ENCODE measurements around the gene CD40LG.

The CD40LG gene

DNA sequence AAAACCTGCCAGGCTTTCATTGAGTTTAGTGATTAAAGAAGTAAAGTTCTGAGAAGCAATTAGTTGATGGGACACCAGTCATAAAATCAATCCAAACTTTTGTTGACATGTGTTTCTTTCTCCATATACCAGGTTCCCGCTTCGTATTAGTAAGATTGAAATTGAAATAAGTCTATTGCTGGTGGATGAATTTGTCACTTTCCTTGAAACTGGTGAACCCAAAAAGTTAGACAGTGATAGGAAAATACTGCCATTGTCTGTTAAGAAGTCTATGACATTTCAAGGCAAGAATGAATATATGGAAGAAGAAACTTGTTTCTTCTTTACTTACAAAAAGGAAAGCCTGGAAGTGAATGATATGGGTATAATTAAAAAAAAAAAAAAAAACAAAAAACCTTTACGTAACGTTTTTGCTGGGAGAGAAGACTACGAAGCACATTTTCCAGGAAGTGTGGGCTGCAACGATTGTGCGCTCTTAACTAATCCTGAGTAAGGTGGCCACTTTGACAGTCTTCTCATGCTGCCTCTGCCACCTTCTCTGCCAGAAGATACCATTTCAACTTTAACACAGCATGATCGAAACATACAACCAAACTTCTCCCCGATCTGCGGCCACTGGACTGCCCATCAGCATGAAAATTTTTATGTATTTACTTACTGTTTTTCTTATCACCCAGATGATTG lies at the start of gene CD40LG:
Gene CD40LG (plus strand): TSS at position 482 of the 684 bp plus-strand sequence. CDS start 91 bp downstream, at position 573.
- DNase-seq (ENCODE audit: low read depth in 2 of 2), result no peak

DNA sequence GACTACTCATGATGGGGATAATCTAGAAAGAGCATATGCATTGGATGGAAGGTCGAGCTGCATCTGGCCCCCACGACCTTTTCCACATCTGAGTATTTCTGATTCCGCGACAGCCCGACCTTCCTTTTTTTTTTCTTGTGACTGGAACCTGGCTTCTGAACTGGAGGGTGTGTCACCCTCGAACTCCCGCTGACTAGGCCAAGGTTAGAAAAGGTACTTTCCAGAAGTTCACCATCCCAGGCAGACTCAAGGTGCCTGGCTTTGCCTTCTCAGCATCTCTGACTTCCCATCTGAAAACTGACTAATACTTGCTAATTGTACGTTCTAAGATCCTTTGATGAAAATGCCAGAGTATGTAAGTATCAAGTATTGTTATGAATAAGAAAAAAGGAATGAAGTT lies 49.3 kb upstream of the CD40LG start:
- no peak for DNase-seq (ENCODE audit: low read depth in 2 of 2)

DNA sequence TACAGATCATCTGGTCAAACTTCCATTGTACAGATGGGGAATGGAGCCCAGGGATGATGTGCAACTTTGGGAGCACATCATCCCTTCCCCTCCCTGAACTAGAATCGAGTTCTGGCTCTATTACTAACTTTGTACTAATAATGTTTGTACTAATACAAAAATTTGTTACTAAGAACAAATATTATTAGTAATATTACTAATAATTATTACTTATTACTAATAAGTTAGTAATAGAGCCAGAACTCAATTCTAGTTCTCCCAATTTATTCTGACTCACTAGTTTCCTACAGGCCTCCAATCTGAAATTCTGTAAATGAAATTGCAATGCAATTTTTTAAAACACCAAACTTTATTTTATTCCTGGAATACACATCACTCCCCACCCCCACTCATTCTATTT lies 47.9 kb upstream of the CD40LG start:
- DNase-seq (ENCODE audit: low read depth in 2 of 2), result no peak

DNA sequence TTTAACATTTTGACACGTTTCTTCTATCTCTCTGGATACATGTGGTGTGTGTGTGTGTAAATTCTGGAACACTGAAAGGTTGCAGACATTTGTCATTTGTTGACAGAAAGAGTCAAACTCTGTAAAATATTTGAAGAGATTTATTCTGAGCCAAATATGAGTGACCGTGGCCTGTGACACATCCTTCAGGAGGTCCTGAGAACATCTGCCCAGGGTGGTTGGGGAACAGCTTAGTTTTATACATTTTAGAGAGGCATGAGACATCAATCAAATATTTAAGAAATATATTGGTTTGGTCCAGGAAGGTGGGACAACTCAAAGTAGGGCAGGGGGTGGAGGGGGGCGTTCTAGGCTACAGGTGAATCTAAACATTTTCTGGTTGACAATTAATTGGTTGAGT lies 40.7 kb upstream of the CD40LG start:
- no peak for DNase-seq (ENCODE audit: low read depth in 2 of 2)

DNA sequence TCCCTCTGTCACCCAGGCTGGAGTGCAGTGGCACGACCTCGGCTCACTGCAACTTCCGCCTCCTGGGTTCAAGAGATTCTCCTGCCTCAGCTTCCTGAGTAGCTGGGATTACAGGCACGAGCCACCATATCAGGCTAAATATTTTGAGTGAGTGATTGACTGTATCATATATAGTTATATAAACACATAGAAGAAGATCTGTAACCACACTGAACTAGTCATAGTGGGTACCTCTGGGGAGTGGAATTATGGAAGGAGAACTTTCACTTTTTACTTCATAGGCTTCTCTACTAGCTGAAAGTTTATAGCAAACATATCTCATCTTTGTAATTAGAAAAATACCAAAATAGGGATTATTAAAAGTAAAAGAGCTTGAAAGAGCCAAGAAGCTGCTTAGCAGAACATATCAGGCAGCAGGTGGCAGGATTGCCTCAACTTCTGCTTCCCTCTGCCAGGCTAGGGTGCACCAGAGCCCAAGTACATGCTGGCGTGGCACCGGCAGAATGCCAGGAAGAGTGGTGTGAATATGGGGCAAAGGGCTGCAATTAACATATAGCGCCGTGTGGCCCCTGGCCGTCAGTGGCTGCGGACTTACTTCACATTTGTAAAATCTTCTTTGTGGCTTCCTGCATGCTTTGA lies 39.5 kb upstream of the CD40LG start:
- peak in 1 of 2 donors; percentile 21 for DNase-seq (ENCODE audit: low read depth in 2 of 2)

DNA sequence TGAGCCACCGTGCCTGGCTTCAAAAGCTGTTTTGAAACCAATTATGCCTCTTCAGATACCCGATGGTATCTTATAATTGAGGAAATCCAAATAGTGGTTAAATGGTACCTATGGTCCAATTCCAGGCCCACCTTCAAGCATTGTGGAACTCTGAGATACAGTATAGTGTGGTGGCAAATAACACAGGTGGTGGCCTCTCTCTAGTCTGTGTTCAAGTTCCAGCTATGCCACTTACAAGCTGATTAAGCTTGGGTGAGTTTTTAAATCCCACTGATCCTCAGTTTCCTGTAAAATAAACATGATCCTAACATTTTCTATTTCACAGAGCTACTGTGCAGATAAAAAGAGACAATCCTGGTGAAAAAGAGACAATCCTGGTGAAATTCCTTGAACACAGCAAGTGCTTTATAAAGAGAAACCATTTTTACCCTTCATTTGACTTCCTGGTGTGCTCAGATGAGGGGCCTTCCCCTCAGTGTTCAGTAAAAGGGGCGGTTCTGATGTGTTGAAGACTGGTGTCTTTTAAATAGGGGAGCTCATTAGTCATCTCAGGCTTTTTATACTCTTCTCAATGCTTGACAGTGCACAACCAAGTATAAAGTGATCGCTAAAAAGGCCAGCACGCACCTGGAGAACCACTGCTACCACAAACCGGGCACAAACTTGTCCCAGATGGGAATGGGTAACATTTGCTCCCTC lies 30.8 kb upstream of the CD40LG start:
- DNase-seq (ENCODE audit: low read depth in 2 of 2), result no peak

DNA sequence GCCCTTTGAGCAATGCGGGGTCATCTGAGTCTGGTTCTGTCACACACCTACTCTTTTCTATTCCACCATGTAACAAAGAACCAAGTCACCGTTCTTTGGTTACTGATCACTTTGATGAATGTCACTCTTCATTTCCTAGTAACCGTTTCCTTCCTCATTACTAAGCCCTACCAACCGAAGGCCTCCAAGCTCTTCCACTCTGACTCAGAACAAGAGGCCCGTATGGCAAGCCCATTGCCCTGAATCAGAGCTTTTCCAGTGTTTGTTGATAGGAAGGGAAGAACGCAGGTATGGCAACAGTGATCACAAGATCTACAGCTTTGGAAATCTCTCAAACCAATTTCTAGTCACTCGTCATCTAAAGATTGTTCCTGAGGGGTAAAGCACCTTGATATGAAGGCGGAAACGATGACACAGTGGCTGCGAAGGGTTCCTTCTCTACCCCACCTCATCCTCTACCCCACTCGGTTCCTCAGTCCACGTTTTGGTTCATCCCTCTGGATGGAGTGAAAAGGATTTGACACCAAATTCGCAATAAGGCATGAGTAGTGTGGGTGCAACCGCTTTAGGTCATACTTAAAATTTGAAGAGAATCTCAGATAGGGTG lies 28.0 kb upstream of the CD40LG start:
- DNase-seq (ENCODE audit: low read depth in 2 of 2), result no peak

DNA sequence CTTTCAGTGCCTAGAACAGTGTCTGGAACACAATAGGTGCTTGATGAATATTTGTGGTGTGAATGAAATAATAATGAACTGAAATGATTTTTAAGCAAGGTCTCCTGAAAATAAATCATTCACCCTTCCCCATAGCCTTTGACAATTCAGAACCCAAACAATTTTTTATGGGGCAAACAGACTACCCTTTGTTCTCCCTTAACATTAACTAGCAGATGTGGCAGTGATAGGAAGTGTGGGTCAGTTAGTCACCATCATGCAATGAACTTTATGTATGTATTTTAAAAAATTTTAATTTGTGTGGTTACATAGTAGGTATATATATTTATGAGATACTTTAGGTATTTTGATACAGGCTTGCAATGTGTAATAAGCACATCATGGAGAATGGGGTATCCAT lies 27.2 kb upstream of the CD40LG start:
- no peak for DNase-seq (ENCODE audit: low read depth in 2 of 2)

DNA sequence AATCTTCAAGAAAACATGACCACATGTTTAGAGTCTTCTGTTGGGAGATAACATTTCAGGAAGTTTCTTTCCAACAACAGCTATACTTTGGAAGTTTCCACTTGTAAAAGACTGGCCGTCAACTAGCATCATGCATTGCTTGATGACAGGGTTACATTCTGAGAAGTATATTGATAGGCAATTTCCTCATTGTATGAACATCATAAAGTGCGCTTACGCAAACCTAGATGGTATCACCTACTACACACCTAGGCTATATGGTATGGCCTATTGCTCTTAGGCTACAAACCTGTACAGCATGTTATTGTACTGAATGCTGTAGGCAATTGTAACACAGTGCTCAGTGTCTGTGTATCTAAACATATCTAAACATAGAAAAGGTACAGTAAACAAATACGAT lies 25.4 kb upstream of the CD40LG start:
- no peak for DNase-seq (ENCODE audit: low read depth in 2 of 2)

DNA sequence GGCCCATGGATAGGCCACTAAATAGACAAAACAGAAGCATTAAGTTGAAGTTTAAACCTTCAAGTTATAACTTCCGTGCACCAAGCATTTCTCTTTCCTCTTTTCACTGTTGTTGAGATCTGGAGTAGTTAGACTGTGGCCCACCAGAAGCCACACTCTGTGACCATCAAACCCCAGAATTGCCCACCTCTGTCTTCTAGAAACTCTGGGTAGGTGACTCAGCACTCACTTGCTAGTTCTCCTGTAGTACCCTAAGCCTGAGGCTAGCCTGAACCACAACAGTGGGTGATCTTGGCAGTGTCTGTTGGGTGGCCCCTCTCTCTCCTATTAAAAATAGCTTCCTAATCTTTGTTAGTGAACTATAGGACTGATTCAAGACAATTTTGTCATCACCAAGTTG lies 24.6 kb upstream of the CD40LG start:
- DNase-seq (ENCODE audit: low read depth in 2 of 2), result no peak

DNA sequence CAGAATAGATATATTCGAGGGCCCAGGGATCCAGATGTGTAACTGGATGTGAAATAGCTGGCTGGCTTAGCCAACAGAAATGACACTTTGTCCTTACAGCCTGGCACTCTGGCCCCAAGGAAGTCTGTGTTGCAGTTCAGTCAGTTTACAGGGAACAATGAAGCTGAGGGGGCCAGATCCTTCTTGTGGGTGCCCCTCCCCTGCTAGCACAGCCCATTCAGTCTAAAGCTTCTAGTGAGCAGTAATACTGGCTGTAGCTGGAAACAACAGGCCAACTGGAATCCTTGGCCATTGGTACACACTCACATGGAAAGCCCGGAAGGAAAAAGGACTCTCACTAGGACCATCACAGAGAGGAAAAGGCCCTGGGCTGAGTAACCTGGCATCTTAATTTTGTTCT lies 22.7 kb upstream of the CD40LG start:
- no peak for DNase-seq (ENCODE audit: low read depth in 2 of 2)

DNA sequence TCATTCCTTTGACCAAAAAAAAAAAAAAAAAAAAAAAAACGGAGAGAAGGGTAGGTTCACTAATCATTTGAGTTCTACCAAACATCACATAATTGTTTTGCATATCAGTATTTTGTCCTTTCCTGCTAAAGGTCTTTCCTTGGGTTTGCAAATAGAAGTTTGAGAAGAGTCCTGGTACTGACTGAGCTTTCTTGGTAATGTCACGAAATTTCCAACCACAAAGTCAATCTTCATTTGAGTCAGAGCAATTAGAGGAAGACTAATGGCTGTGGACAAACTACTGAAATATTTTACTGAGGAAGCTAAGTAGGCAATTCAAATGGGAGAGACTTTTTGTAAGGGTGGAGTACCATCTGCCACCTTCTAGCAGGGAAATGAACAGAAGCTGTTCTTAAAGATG lies 21.7 kb upstream of the CD40LG start:
- no peak for DNase-seq (ENCODE audit: low read depth in 2 of 2)

DNA sequence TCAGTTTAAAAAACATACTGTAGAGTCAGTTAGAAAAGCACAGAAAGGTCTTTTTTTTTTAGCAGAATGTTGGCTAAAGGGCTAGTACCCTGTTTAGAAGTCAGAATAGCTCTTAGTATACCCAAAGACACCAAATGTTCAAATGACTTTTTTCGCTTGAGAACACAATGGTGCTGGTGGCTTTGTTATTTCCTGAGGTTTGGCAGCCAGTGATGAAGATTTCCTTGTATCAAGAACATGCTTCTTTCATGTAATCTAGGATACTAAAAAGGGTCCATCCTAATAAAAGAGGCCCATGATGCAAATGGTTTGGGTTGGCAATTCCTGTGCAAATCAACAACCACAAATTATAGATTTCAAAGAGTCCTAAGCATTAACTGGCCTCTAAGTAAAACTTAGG lies 21.1 kb upstream of the CD40LG start:
- DNase-seq (ENCODE audit: low read depth in 2 of 2), result no peak

DNA sequence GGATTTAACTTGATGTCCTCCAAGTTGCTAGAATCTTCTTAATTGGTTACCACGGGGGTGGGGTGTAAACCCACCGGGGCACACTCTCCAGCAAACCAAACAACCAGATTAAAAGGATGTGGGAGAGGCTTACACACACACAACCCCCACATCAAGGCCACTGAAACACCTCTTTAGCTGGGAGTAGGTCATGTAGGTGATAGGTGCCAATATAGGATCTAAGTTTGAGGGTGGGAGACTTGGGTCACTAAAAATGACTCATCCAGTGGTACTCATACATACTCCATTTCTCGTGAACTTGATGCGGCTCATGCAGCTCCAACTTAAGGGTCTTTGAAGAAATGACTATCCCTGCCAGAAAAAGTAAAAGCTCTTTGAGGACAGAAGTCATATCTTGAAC lies 20.5 kb upstream of the CD40LG start:
- DNase-seq (ENCODE audit: low read depth in 2 of 2), result no peak

DNA sequence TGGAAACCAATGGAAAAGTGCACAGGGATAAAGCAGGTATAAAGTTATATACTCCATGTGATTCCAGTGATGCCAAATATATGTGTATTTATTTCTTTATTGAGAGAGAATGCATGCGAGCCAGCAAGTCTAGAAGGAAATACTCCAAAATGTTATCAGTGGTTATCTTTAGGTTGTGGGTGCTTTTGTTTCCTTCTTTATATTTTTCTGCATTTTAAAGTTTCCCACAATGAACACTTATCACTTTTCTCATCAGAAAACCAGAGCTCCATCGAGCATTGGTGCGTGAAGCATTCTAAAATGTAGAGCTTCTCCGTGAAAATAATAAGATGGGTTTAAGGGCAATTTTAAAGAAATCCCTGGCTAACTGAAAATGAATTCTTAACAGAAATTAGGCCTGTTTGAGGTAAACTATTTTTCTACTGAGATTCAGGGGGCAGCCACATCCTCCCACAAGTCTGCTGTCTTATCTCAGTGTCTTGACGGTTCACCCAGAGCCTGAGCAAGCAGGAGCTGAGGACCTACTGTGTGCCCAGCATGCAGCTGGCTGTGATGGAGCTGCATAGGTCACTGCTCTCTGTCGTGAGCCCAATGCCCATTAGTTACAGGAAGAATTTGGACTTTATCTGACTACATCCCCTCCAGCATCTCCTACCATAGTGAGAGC lies 18.7 kb upstream of the CD40LG start:
- no peak for DNase-seq (ENCODE audit: low read depth in 2 of 2)

DNA sequence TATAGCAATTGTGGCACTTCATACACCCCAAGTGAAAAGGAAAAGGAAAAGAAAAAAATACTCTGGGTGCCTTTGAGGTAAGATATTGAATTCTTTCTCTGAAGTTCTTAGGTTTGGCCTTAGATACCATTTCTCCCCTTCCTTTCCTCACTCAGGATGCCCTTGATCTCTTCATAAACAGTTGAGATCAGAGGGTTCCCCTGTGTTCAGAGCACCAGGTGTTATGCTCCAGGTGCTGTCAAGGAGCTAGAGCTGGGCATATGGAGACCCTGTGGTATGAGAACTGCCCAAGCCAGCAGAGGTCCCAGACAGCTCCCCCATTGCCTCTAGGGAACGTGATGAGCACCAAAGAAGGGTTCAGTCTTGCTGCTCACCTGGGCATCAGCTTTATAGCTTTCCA lies 17.1 kb upstream of the CD40LG start:
- DNase-seq (ENCODE audit: low read depth in 2 of 2), result no peak

DNA sequence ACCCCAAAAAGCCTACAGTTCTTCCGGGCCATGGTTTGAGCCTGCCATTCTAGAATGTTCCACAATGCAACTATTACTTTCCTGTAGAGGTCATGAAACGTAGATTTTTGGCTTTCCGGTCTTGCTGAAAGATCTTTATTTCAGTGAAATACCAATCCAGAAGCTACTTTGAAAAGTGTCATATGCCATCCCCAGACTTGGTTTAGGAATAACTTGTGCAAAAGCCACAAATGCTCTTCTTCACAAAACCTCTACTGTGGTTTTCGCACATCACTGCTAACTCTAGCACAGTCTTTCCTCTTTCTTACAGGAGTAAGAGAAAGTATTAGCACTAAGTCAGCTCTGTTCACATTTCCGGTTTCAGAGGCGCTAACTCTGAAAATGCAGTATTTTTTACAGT lies 12.7 kb upstream of the CD40LG start:
- DNase-seq (ENCODE audit: low read depth in 2 of 2), result no peak

DNA sequence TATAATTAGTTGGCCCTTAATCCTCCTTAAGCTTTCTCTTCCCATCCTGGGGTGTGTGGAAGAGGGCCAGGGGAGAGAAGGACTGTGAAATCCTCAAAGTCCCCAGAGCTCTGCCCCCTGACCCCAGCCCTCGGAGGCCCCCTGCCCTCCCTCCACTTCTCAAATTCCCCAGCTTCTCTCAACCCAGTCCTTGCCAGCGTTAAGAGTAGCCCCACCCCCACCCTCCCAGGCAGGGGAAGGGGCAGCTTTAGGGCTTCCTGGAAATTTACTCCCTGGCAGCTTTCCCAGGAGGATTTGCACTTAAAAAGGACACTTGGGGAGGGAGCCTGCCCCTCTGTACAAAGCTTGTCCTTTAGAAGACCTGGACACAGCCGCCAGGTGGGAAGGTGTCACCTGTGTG lies 11.8 kb upstream of the CD40LG start:
- no peak for DNase-seq (ENCODE audit: low read depth in 2 of 2)

DNA sequence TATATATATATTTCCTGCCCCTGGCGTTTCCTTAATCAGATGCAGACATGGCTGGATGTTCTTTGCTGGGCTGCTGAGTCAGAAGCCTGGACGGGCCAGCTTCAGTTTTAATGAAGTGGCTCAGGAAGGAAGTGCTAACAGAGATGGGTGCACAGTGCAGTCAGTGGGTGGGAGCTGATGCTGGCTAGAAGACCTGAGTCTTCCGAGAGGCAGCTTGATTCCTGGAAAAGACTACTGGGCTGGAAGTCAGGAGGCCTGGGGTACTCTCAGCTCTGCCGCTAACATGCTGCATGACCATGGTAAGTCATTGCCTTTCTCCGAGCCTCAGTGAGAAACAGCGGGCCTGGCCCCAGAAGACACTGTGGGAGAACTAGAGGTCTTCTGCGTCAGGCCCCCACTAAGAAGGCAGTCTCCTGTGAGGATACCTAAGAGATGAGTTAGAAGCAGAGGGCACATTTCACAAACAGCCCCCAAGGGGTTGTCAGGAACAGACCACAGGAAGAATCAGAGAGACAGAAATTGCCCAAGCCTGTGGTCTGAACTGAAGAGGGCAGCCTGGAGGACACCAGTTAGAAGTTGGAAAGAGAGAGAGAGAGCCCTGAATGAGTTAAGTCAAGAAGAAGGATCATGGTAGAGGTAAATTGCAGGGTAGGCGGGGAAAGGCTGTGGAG lies 8.3 kb upstream of the CD40LG start:
- no peak for DNase-seq (ENCODE audit: low read depth in 2 of 2)

DNA sequence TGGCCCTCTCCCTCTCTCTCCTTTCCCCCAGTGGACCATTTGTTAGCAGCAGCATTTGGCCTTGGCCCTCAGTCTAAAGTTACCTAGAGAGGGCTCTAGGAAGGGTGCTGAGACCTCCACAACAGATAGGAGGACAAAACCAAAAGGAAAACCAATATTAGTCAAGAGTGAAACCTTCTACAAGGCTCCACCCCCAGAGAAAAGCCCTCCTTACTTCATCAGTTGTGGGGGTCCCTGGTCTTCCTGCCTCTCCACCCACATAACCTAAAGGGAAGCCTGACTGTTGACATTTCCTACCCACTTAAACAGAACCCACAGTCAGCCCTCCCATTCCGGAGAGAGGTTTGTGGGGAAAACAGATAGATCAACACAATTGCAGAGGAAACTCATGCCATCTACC lies 4.7 kb upstream of the CD40LG start:
- DNase-seq (ENCODE audit: low read depth in 2 of 2), result no peak

DNA sequence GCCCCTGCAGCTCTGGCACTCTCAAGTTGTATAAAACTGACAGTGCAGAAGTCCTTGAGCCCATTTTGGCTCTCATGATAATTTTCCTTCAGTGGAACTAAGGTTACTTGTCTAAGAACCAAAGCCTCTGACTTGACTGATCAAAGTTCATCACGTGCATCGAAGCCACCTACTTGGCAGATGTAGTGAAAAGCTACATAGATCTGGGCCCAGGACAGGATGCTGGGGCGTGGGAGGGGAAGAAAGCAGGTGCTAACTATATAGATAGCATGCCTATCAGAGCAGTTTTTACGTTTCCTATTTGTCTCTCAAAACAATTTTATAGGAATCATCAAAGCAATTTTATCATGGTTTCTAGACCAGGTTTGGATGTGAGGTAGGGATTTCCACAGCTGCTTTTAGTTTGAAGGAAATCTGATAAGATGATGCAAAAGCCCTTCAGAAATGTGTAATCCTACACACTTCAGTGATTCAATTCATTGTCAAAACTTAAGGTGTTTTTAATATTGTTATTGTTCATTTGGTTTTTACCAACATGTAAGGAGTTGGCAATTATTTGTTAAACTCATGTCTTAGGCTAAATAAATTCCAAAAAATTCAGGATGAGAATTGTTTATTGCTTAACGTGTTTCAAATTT lies 1.2 kb upstream of the CD40LG start:
- no peak for DNase-seq (ENCODE audit: low read depth in 2 of 2)
